ENCODE data around the gene APOB.

DNA sequence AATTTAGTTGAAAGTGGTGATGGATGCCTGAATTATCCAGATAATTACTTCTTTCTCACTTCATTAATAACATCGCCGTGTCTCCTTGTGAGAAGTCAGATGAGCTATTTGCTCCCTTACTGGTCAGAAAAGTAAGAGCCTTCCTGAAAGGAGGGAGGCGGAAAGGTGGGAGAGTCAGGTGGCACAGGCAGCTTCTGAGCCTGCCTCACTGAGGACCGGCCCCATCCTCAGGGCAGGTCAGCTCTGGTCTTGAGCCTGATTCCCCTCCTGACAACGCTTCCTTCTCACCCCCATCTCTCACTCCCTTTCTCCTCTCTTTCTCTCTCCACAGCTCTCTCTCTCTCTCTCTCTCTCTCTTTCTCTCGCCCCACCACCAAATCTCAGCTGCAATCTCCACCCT, 10.1 kb upstream of the APOB start:
- TF ChIP-seq, protein P1, sequence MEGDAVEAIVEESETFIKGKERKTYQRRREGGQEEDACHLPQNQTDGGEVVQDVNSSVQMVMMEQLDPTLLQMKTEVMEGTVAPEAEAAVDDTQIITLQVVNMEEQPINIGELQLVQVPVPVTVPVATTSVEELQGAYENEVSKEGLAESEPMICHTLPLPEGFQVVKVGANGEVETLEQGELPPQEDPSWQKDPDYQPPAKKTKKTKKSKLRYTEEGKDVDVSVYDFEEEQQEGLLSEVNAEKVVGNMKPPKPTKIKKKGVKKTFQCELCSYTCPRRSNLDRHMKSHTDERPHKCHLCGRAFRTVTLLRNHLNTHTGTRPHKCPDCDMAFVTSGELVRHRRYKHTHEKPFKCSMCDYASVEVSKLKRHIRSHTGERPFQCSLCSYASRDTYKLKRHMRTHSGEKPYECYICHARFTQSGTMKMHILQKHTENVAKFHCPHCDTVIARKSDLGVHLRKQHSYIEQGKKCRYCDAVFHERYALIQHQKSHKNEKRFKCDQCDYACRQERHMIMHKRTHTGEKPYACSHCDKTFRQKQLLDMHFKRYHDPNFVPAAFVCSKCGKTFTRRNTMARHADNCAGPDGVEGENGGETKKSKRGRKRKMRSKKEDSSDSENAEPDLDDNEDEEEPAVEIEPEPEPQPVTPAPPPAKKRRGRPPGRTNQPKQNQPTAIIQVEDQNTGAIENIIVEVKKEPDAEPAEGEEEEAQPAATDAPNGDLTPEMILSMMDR (IDR thresholded peaks at IDR 0.05; ENCODE audit: insufficient read depth, low read length) = no peak
- TF ChIP-seq POLR2AphosphoS5 (IDR thresholded peaks at IDR 0.05; ENCODE audit: low read depth) = no peak
- TF ChIP-seq, protein P2, sequence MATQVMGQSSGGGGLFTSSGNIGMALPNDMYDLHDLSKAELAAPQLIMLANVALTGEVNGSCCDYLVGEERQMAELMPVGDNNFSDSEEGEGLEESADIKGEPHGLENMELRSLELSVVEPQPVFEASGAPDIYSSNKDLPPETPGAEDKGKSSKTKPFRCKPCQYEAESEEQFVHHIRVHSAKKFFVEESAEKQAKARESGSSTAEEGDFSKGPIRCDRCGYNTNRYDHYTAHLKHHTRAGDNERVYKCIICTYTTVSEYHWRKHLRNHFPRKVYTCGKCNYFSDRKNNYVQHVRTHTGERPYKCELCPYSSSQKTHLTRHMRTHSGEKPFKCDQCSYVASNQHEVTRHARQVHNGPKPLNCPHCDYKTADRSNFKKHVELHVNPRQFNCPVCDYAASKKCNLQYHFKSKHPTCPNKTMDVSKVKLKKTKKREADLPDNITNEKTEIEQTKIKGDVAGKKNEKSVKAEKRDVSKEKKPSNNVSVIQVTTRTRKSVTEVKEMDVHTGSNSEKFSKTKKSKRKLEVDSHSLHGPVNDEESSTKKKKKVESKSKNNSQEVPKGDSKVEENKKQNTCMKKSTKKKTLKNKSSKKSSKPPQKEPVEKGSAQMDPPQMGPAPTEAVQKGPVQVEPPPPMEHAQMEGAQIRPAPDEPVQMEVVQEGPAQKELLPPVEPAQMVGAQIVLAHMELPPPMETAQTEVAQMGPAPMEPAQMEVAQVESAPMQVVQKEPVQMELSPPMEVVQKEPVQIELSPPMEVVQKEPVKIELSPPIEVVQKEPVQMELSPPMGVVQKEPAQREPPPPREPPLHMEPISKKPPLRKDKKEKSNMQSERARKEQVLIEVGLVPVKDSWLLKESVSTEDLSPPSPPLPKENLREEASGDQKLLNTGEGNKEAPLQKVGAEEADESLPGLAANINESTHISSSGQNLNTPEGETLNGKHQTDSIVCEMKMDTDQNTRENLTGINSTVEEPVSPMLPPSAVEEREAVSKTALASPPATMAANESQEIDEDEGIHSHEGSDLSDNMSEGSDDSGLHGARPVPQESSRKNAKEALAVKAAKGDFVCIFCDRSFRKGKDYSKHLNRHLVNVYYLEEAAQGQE (IDR thresholded peaks at IDR 0.05; ENCODE audit: insufficient replicate concordance, low read depth) = no peak

Measured in HL-60 (cell line).